Loucy (cell line): Measurements from ENCODE around the gene DCAF6.
A peak's percentile ranks its signal among the peaks of the same experiment; 100 is the strongest.
"Not testable (repeated sequence)": the region's sequence is repeated elsewhere in the genome, so short reads cannot be mapped to it uniquely, and the experiment has no call there.

Experiments
- H2AFZ ChIP-seq: fragments of 200-600 bp; sonication (generic); 2 replicates; pipeline ENCODE4 v1.6.0; 2016; ENCODE audit warnings: antibody characterized with exemption, mild to moderate bottlenecking, low read length, moderate library complexity
- H3F3A ChIP-seq: fragments of 200-600 bp; 2 replicates; pipeline ENCODE4 v1.6.0; 2016; ENCODE audit warnings: antibody characterized with exemption, low read depth, mild to moderate bottlenecking
- H3K27me3 ChIP-seq: fragments of 200-600 bp; sonication (generic); 2 replicates; pipeline ENCODE4 v1.6.1; 2014; ENCODE audit warnings: low read length, mild to moderate bottlenecking; ENCODE audit not compliant: insufficient read depth, poor library complexity, severe bottlenecking
- H3K36me3 ChIP-seq: fragments of 200-600 bp; sonication (generic); 2 replicates; pipeline ENCODE4 v1.6.1; 2016; ENCODE audit warnings: low read length; ENCODE audit not compliant: insufficient read depth
- H3K4me1 ChIP-seq: fragments of 200-600 bp; sonication (generic); 2 replicates; pipeline ENCODE4 v1.5.1; 2014; ENCODE audit warnings: low read length, mild to moderate bottlenecking; ENCODE audit not compliant: insufficient read depth, poor library complexity, severe bottlenecking
- H3K4me2 ChIP-seq: fragments of 200-600 bp; sonication (generic); 2 replicates; pipeline ENCODE4 v1.6.0; 2014; ENCODE audit warnings: antibody characterized with exemption, low read length, low read depth, mild to moderate bottlenecking; ENCODE audit not compliant: poor library complexity, severe bottlenecking
- H3K4me3 ChIP-seq: fragments of 200-600 bp; sonication (generic); 2 replicates; pipeline ENCODE4 v1.5.1; 2014; ENCODE audit warnings: low read length, mild to moderate bottlenecking, mixed read lengths; ENCODE audit not compliant: poor library complexity, severe bottlenecking
- H3K79me2 ChIP-seq: fragments of 200-600 bp; sonication (generic); 2 replicates; pipeline ENCODE4 v1.6.1; 2014; ENCODE audit warnings: low read length; ENCODE audit not compliant: insufficient read depth
- H3K9ac ChIP-seq: fragments of 200-600 bp; sonication (generic); 2 replicates; pipeline ENCODE4 v1.6.0; 2014; ENCODE audit warnings: mild to moderate bottlenecking, low read depth, low read length, moderate library complexity; ENCODE audit not compliant: poor library complexity, severe bottlenecking
- H3K9me2 ChIP-seq: fragments of 200-600 bp; sonication (generic); replicated peaks from 2 replicates; pipeline ENCODE4 v1.6.1; 2016; ENCODE audit warnings: low read depth, low read length, mixed read lengths
- H3K9me3 ChIP-seq: fragments of 200-600 bp; sonication (generic); 2 replicates; pipeline ENCODE4 v1.6.1; 2014; ENCODE audit warnings: mild to moderate bottlenecking, antibody characterized with exemption, low read length, low read depth; ENCODE audit not compliant: insufficient read depth
- H4K20me1 ChIP-seq: fragments of 200-600 bp; sonication (generic); 2 replicates; pipeline ENCODE4 v1.6.0; 2014; ENCODE audit warnings: antibody characterized with exemption, low read length, mild to moderate bottlenecking; ENCODE audit not compliant: insufficient read depth, poor library complexity, severe bottlenecking
- CTCF ChIP-seq: fragments of 200-600 bp; sonication (generic); conservative IDR thresholded peaks from 2 replicates; pipeline ENCODE4 v1.5.1; 2014; ENCODE audit warnings: mild to moderate bottlenecking, antibody characterized with exemption, low read length
- EZH2phosphoT487 ChIP-seq: fragments of 200-600 bp; IDR thresholded peaks from 2 replicates; pipeline ENCODE4 v1.6.1; 2018; ENCODE audit warnings: antibody characterized with exemption, mild to moderate bottlenecking, moderate library complexity, borderline replicate concordance

Gene DCAF6

DNA sequence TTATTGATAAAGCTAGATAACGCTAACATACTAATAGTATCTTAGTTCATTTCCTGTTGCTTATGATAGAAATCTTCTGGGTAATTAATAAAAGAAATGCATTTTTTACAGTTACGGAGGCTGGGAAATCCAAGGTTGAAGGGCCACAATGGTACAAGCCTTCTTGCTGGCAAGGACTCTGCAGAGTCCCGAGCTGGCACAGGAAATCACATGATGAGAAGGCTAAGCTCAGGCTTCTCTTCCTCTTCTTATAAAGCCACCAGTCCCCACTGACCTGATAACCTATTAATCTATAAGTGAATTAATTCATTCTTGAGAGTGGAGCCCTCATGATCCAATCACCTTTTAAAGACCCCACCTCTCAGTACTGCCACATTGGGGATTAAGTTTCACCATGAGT, 117.6 kb downstream of the DCAF6 start:
- Histone ChIP-seq H3K9ac (peak overlapping the region; percentile 4), H3K79me2 (no peaks in the 10 kb centered on the region), H3K4me3 (peak overlapping the region; percentile 7), H3K4me1 (peaks cover 13% of the 10 kb centered on the region), H4K20me1 (no peaks in the 10 kb centered on the region), H3K36me3 (peaks cover 3% of the 10 kb centered on the region; the same call in 1 of the 2 replicates), H3K9me2 (no peaks in the 10 kb centered on the region), H3K9me3 (no peaks in the 10 kb centered on the region), H3K27me3 (no peaks in the 10 kb centered on the region), H3F3A (no peaks in the 10 kb centered on the region), H3K4me2 (peak overlapping the region; percentile 52), H2AFZ (no peak overlapping the region)
- no peak for TF ChIP-seq EZH2phosphoT487
- TF ChIP-seq CTCF = no peak

DNA sequence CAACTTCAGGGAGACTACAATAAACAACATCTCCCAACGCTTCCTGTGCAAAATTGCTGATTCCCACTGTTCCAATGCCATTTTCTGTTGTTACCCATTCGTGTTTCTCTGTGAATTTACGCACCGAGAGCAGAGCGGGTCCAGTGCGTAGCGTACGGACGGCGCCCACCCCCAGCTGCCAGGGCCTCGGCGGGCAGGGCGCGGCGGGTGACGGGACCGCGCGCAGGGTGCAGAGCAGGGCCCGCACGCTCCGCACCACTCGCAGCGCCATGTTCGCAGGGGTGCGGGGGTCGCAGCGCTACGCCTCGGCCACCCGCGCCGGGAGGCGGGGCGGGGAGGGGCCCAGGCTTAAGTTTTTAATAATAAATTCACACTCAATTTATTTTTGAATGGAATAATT, 119.7 kb downstream of the DCAF6 start:
- not testable (repeated sequence) for H3F3A ChIP-seq, H3K9ac ChIP-seq, H3K9me2 ChIP-seq, H4K20me1 ChIP-seq, H3K27me3 ChIP-seq, H3K4me2 ChIP-seq, H3K9me3 ChIP-seq, H3K36me3 ChIP-seq, H2AFZ ChIP-seq, H3K79me2 ChIP-seq, H3K4me3 ChIP-seq
- H3K4me1 ChIP-seq = peaks cover 13% of the 10 kb centered on the region

GRCh38 chr1:168057355-168057754, 120.9 kb downstream of the DCAF6 start:
- H3K4me2 ChIP-seq = no peak overlapping the region
- H3K27me3 ChIP-seq = no peaks in the 10 kb centered on the region
- H3K4me3 ChIP-seq = no peak overlapping the region
- H3F3A ChIP-seq = no peaks in the 10 kb centered on the region
- H3K9me2 ChIP-seq = no peaks in the 10 kb centered on the region
- no peak overlapping the region for H2AFZ ChIP-seq
- no peak for TF ChIP-seq EZH2phosphoT487
- H3K9ac ChIP-seq = no peak overlapping the region
- H3K9me3 ChIP-seq = no peaks in the 10 kb centered on the region
- H3K36me3 ChIP-seq = peaks cover 10% of the 10 kb centered on the region; the same call in 1 of the 2 replicates
- peaks cover 13% of the 10 kb centered on the region for H3K4me1 ChIP-seq
- no peaks in the 10 kb centered on the region for H3K79me2 ChIP-seq
- H4K20me1 ChIP-seq = no peaks in the 10 kb centered on the region

GRCh38 chr1:168057921-168058320, 121.4 kb downstream of the DCAF6 start:
- Histone ChIP-seq H2AFZ (no peak overlapping the region), H3K4me1 (peaks cover 13% of the 10 kb centered on the region), H3K9me3 (no peaks in the 10 kb centered on the region), H3K9me2 (no peaks in the 10 kb centered on the region), H3K79me2 (no peaks in the 10 kb centered on the region), H3K36me3 (peaks cover 10% of the 10 kb centered on the region; the same call in 1 of the 2 replicates), H3K27me3 (no peaks in the 10 kb centered on the region), H3F3A (no peaks in the 10 kb centered on the region), H3K4me3 (no peak overlapping the region), H3K4me2 (no peak overlapping the region), H4K20me1 (no peaks in the 10 kb centered on the region), H3K9ac (no peak overlapping the region)
- TF ChIP-seq EZH2phosphoT487 (no peak), CTCF (no peak)
